Measurements from ENCODE around the gene WNT6. TPM values are rescaled to one million over a fixed set of nuclear protein-coding genes. Genes with fewer than 3 reads are reported as not detected.

Gene WNT6
- total and polyA plus RNA-seq, 4 donors: 0.08 to 0.54 (median 0.28) TPM

GRCh38 chr2:218821605-218822211 is 37.9 kb upstream of the WNT6 start:
- Histone ChIP-seq H3K27me3 (ENCODE audit: control insufficient read depth in 3 of 3, insufficient read depth in 3 of 3, low read length in 2 of 3) (no peaks in the 10 kb centered on the region), H3K27ac (ENCODE audit: low read depth in 1 of 2, low read length in 1 of 2) (no peak overlapping the region), H3K4me3 (no peak overlapping the region), H3K9ac (ENCODE audit: insufficient read depth in 1 of 2, low read length in 2 of 2) (no peak overlapping the region), H3K36me3 (ENCODE audit: control insufficient read depth in 4 of 4, insufficient read depth in 4 of 4, low read length in 4 of 4) (peaks cover 0 to 3% (median under 1%) of the 10 kb centered on the region in 4 donors), H3K4me1 (ENCODE audit: control insufficient read depth in 5 of 5, insufficient read depth in 5 of 5, low read length in 5 of 5) (no peaks in the 10 kb centered on the region), H3K9me3 (ENCODE audit: control insufficient read depth in 4 of 4, insufficient read depth in 3 of 4, low read length in 3 of 4) (no peaks in the 10 kb centered on the region)
- no peak for TF ChIP-seq CTCF (IDR thresholded peaks at IDR 0.05; ENCODE audit: control extremely low read depth, extremely low read depth)
- DNase-seq (no peak), ATAC-seq (ENCODE audit: insufficient read depth, low FRiP score) (no peak)
- WGBS, 2 donors: 75 to 84% methylated on average over 9 of the region's 9 CpGs

GRCh38 chr2:218822622-218823021 is 37.0 kb upstream of the WNT6 start:
- no peak for DNase-seq

GRCh38 chr2:218823196-218823855 is 36.3 kb upstream of the WNT6 start:
- no peak overlapping the region for H3K9ac ChIP-seq (ENCODE audit: insufficient read depth in 1 of 2, low read length in 2 of 2)
- H3K36me3 ChIP-seq (ENCODE audit: control insufficient read depth in 4 of 4, insufficient read depth in 4 of 4, low read length in 4 of 4): peaks cover 0 to 3% (median 0%) of the 10 kb centered on the region in 4 donors
- 77 to 81% methylated on average over 9 of the region's 9 CpGs for WGBS, 2 donors
- no peak overlapping the region for H3K4me3 ChIP-seq
- ATAC-seq (ENCODE audit: insufficient read depth, low FRiP score) (no peak), DNase-seq (no peak)
- no peaks in the 10 kb centered on the region for H3K9me3 ChIP-seq (ENCODE audit: control insufficient read depth in 4 of 4, insufficient read depth in 3 of 4, low read length in 3 of 4)
- H3K27me3 ChIP-seq (ENCODE audit: control insufficient read depth in 3 of 3, insufficient read depth in 3 of 3, low read length in 2 of 3): peaks cover 0 to 2% (median 0%) of the 10 kb centered on the region in 3 donors
- no peak overlapping the region for H3K27ac ChIP-seq (ENCODE audit: low read depth in 1 of 2, low read length in 1 of 2)
- no peak for TF ChIP-seq CTCF (IDR thresholded peaks at IDR 0.05; ENCODE audit: control extremely low read depth, extremely low read depth)
- H3K4me1 ChIP-seq (ENCODE audit: control insufficient read depth in 5 of 5, insufficient read depth in 5 of 5, low read length in 5 of 5): no peaks in the 10 kb centered on the region

More at GRCh38 chr2:218822622-218823021, 37.0 kb upstream of the WNT6 start:
- 82 to 87% methylated on average over 7 of the region's 7 CpGs for WGBS, 2 donors
- H3K4me3 ChIP-seq: no peak overlapping the region
- no peaks in the 10 kb centered on the region for H3K9me3 ChIP-seq (ENCODE audit: control insufficient read depth in 4 of 4, insufficient read depth in 3 of 4, low read length in 3 of 4)
- no peak overlapping the region for H3K9ac ChIP-seq (ENCODE audit: insufficient read depth in 1 of 2, low read length in 2 of 2)
- TF ChIP-seq CTCF (IDR thresholded peaks at IDR 0.05; ENCODE audit: control extremely low read depth, extremely low read depth): no peak
- H3K4me1 ChIP-seq (ENCODE audit: control insufficient read depth in 5 of 5, insufficient read depth in 5 of 5, low read length in 5 of 5): no peaks in the 10 kb centered on the region
- no peak for ATAC-seq (ENCODE audit: insufficient read depth, low FRiP score)
- no peaks in the 10 kb centered on the region for H3K27me3 ChIP-seq (ENCODE audit: control insufficient read depth in 3 of 3, insufficient read depth in 3 of 3, low read length in 2 of 3)
- peaks cover 0 to 3% (median 0%) of the 10 kb centered on the region in 4 donors for H3K36me3 ChIP-seq (ENCODE audit: control insufficient read depth in 4 of 4, insufficient read depth in 4 of 4, low read length in 4 of 4)
- H3K27ac ChIP-seq (ENCODE audit: low read depth in 1 of 2, low read length in 1 of 2): no peak overlapping the region
